KMS-11 (cell line): ENCODE data around the gene SCRN1.

Source experiments
- H2AFZ ChIP-seq: fragments of 200-600 bp; sonication (generic); 2 replicates; pipeline ENCODE4 v1.6.1; 2016; ENCODE audit warnings: antibody characterized with exemption, mixed run types, low read depth
- H3K27ac ChIP-seq: fragments of 200-600 bp; sonication (generic); 2 replicates; pipeline ENCODE4 v1.6.1; 2016; ENCODE audit warnings: mild to moderate bottlenecking, mixed run types
- H3K27me3 ChIP-seq: fragments of 200-600 bp; sonication (generic); 2 replicates; pipeline ENCODE4 v1.6.1; 2017; ENCODE audit warnings: mild to moderate bottlenecking, low read depth, mixed run types, moderate library complexity; ENCODE audit not compliant: insufficient read depth
- H3K36me3 ChIP-seq: fragments of 200-600 bp; sonication (generic); 2 replicates; pipeline ENCODE4 v1.6.1; 2017; ENCODE audit warnings: mild to moderate bottlenecking, mixed run types; ENCODE audit not compliant: insufficient read depth
- H3K4me1 ChIP-seq: fragments of 200-600 bp; sonication (generic); 2 replicates; pipeline ENCODE4 v1.6.1; 2016; ENCODE audit warnings: mild to moderate bottlenecking, low read depth, mixed run types; ENCODE audit not compliant: poor library complexity, severe bottlenecking
- H3K4me2 ChIP-seq: fragments of 200-600 bp; sonication (generic); 2 replicates; pipeline ENCODE4 v1.7.0; 2016; ENCODE audit warnings: mild to moderate bottlenecking, mixed run types
- H3K4me3 ChIP-seq: fragments of 200-600 bp; sonication (generic); IDR thresholded peaks from 2 replicates; pipeline ENCODE4 v1.6.1; 2017; ENCODE audit warnings: low read depth, low read length, mixed read lengths; ENCODE audit not compliant: insufficient read depth
- H3K79me2 ChIP-seq: fragments of 200-600 bp; sonication (generic); 2 replicates; pipeline ENCODE4 v1.6.1; 2016; ENCODE audit warnings: low read depth, mixed run types; ENCODE audit not compliant: insufficient read depth
- H3K9ac ChIP-seq: fragments of 200-600 bp; sonication (generic); 2 replicates; pipeline ENCODE4 v1.6.1; 2016; ENCODE audit warnings: mild to moderate bottlenecking, mixed run types
- H4K20me1 ChIP-seq: fragments of 200-600 bp; sonication (generic); 2 replicates; pipeline ENCODE4 v1.6.1; 2016; ENCODE audit warnings: mild to moderate bottlenecking, mixed run types; ENCODE audit not compliant: insufficient read depth
- CTCF ChIP-seq: fragments of 200-600 bp; sonication (generic); conservative IDR thresholded peaks from 2 replicates; pipeline ENCODE4 v1.6.1; 2017; ENCODE audit warnings: low read depth, mild to moderate bottlenecking, antibody characterized with exemption, low read length, moderate library complexity, mixed read lengths

The SCRN1 gene

GRCh38 chr7:29970158-29970557 is 19.4 kb downstream of the SCRN1 start:
- no peaks in the 10 kb centered on the region for H4K20me1 ChIP-seq
- no peak overlapping the region for H3K4me2 ChIP-seq
- no peak overlapping the region for H3K27ac ChIP-seq
- no peak overlapping the region for H3K4me3 ChIP-seq
- no peaks in the 10 kb centered on the region for H3K27me3 ChIP-seq
- no peak overlapping the region for H3K9ac ChIP-seq
- H3K79me2 ChIP-seq = no peaks in the 10 kb centered on the region
- no peak overlapping the region for H2AFZ ChIP-seq
- no peak for TF ChIP-seq CTCF
- no peaks in the 10 kb centered on the region for H3K36me3 ChIP-seq
- no peaks in the 10 kb centered on the region for H3K4me1 ChIP-seq

- Histone ChIP-seq H2AFZ (no peak overlapping the region), H3K27me3 (no peaks in the 10 kb centered on the region), H3K9ac (no peak overlapping the region), H3K4me1 (no peaks in the 10 kb centered on the region), H3K27ac (no peak overlapping the region), H3K79me2 (no peaks in the 10 kb centered on the region), H3K4me3 (no peak overlapping the region), H3K4me2 (no peak overlapping the region), H4K20me1 (no peaks in the 10 kb centered on the region), H3K36me3 (no peaks in the 10 kb centered on the region)
- TF ChIP-seq CTCF = no peak
These were observed 19.9 kb downstream of the SCRN1 start for GRCh38 chr7:29969738-29970137.

GRCh38 chr7:29968683-29969395 is 20.8 kb downstream of the SCRN1 start:
- no peak for TF ChIP-seq CTCF
- Histone ChIP-seq H3K27me3 (no peaks in the 10 kb centered on the region), H4K20me1 (no peaks in the 10 kb centered on the region), H2AFZ (no peak overlapping the region), H3K4me3 (no peak overlapping the region), H3K79me2 (no peaks in the 10 kb centered on the region), H3K36me3 (no peaks in the 10 kb centered on the region), H3K4me2 (no peak overlapping the region), H3K27ac (no peak overlapping the region), H3K4me1 (no peaks in the 10 kb centered on the region), H3K9ac (no peak overlapping the region)

GRCh38 chr7:29965030-29965429 is 24.6 kb downstream of the SCRN1 start:
- H3K79me2 ChIP-seq = no peaks in the 10 kb centered on the region
- no peak overlapping the region for H3K4me2 ChIP-seq
- no peaks in the 10 kb centered on the region for H4K20me1 ChIP-seq
- no peaks in the 10 kb centered on the region for H3K36me3 ChIP-seq
- no peak overlapping the region for H3K27ac ChIP-seq
- H3K27me3 ChIP-seq = no peaks in the 10 kb centered on the region
- no peak overlapping the region for H2AFZ ChIP-seq
- H3K4me3 ChIP-seq = no peak overlapping the region
- H3K9ac ChIP-seq = no peak overlapping the region
- no peaks in the 10 kb centered on the region for H3K4me1 ChIP-seq
- TF ChIP-seq CTCF = no peak
